K562 (cell line): Measurements from ENCODE around the gene ATG10. TPM values are rescaled to one million over a fixed set of nuclear protein-coding genes. Genes with fewer than 3 reads are reported as not detected.

Experiments used
- ATAC-seq: fragments of 200-7000 bp; cut with Tn5 transposase; 3 replicates; pipeline ENCODE4 v1.9.1; 2020; ENCODE audit warnings: moderate library complexity
- BruUV-seq: library from RNA; stranded (reverse); fragments of 400-500 nt; replicated peaks from 2 replicates; lab custom pipeline; 2021; lab: Mats Ljungman, UMichigan
- CTCF ChIA-PET: fragments of 300-600 bp; formaldehyde crosslinking; extraction: SDS; loops from one replicate; lab custom pipeline; 2021; ENCODE audit warnings: low intra/inter-chr PET ratio; lab: Yijun Ruan, JAX
- POLR2A ChIA-PET: fragments of 300-600, 350-650 bp; sonication (Branson Sonifier 250); formaldehyde crosslinking; extraction: SDS; loops from one replicate; lab custom pipeline; 2021; ENCODE audit warnings: antibody characterized with exemption, inconsistent platforms; lab: Yijun Ruan, JAX
- DNase-seq, 4 experiments: peaks; one replicate each; pipeline versions ENCODE4 v3.0.0 to v3.0.0-alpha.2; 2011 to 2018; ENCODE audit warnings: low spot score in 3 of 4, mixed read lengths in 3 of 4; ENCODE audit errors: extremely low read depth in 1 of 4
- FAIRE-seq: peaks from 2 replicates; lab custom pipeline; 2011; peaks lifted over from hg19 to GRCh38; lab: Jason Lieb, UNC
- H2AFZ ChIP-seq: 2 replicates; pipeline ENCODE4 v1.6.0; 2011; ENCODE audit warnings: low read depth, low read length, control low read depth, inconsistent platforms
- H3K27ac ChIP-seq: fragments of 200-600 bp; 3 replicates; pipeline ENCODE4 v1.8.0; 2011; ENCODE audit warnings: low read depth, mild to moderate bottlenecking, control low read depth, inconsistent platforms, low read length, moderate library complexity, mixed read lengths; ENCODE audit errors: extremely low read depth
- H3K27me3 ChIP-seq, 2 experiments: fragments of 300-600 bp in 1 of 2; 2 replicates in 1 of 2; 3 replicates in 1 of 2; pipeline versions ENCODE4 v1.6.0 to v1.8.0; 2011; ENCODE audit warnings: inconsistent platforms in 2 of 2, low read length in 2 of 2, mild to moderate bottlenecking in 1 of 2, mixed read lengths in 1 of 2, moderate library complexity in 1 of 2; ENCODE audit not compliant: control insufficient read depth in 2 of 2, insufficient read depth in 2 of 2
- H3K36me3 ChIP-seq: fragments of 300-600 bp; 3 replicates; pipeline ENCODE4 v1.8.0; 2011; ENCODE audit warnings: mild to moderate bottlenecking, low read length, inconsistent platforms; ENCODE audit not compliant: control insufficient read depth, insufficient read depth
- H3K4me1 ChIP-seq, 2 experiments: fragments of 200-600 bp in 1 of 2; replicated peaks in 1 of 2; 2 replicates in 1 of 2; 3 replicates in 1 of 2; pipeline versions ENCODE4 v1.5.1 to v1.8.0; 2011; ENCODE audit warnings: inconsistent platforms in 2 of 2, low read length in 2 of 2, mild to moderate bottlenecking in 1 of 2, mixed read lengths in 1 of 2, moderate library complexity in 1 of 2; ENCODE audit not compliant: control insufficient read depth in 2 of 2, insufficient read depth in 2 of 2
- H3K4me2 ChIP-seq: 2 replicates; pipeline ENCODE4 v1.6.1; 2011; ENCODE audit warnings: low read length, control low read depth, inconsistent platforms, mixed read lengths; ENCODE audit not compliant: insufficient read depth
- H3K4me3 ChIP-seq: fragments of 200-600 bp; sonication (generic), shearing (Covaris generic); 2 replicates; pipeline ENCODE4 v1.5.1; 2016; ENCODE audit warnings: control low read depth, inconsistent platforms
- H3K79me2 ChIP-seq: fragments of 200-600 bp; 3 replicates; pipeline ENCODE4 v1.8.0; 2011; ENCODE audit warnings: low read length, inconsistent platforms; ENCODE audit not compliant: control insufficient read depth, insufficient read depth
- H3K9ac ChIP-seq, 2 experiments: 2 replicates each; pipeline versions ENCODE4 v1.6.0 to v1.6.1; 2011; ENCODE audit warnings: low read depth in 2 of 2, low read length in 2 of 2, control low read depth in 1 of 2, inconsistent platforms in 1 of 2, mild to moderate bottlenecking in 1 of 2, mixed read lengths in 1 of 2; ENCODE audit not compliant: insufficient read depth in 1 of 2
- H3K9me1 ChIP-seq: one replicate; pipeline ENCODE4 v1.6.0; 2011; ENCODE audit warnings: inconsistent platforms, mild to moderate bottlenecking, low read length, moderate library complexity; ENCODE audit not compliant: control insufficient read depth, insufficient read depth
- H3K9me3 ChIP-seq: replicated peaks from 2 replicates; pipeline ENCODE4 v1.5.1; 2011; ENCODE audit warnings: low read depth, low read length, inconsistent platforms; ENCODE audit not compliant: control insufficient read depth, insufficient read depth
- H4K20me1 ChIP-seq: replicated peaks from 2 replicates; pipeline ENCODE4 v1.6.1; 2011; ENCODE audit warnings: low read length, inconsistent platforms, mixed read lengths; ENCODE audit not compliant: control insufficient read depth, insufficient read depth
- FOXP4 ChIP-seq: sonication (generic); formaldehyde crosslinking; IDR thresholded peaks from 2 replicates; pipeline ENCODE4 v1.8.0; 2022; ENCODE audit warnings: mild to moderate bottlenecking, missing genetic modification reagents, borderline replicate concordance
- GATA2 ChIP-seq: sonication (generic); formaldehyde crosslinking; IDR thresholded peaks from 2 replicates; pipeline ENCODE4 v1.4.0; 2020; ENCODE audit warnings: mild to moderate bottlenecking, missing genetic modification reagents
- NCOR1 ChIP-seq: fragments of 450-650 bp; IDR thresholded peaks from 2 replicates; pipeline ENCODE4 v1.6.1; 2016; ENCODE audit warnings: mild to moderate bottlenecking, moderate library complexity
- NR1H2 ChIP-seq: sonication (generic); formaldehyde crosslinking; IDR thresholded peaks from 2 replicates; pipeline ENCODE4 v1.4.0; 2020; ENCODE audit warnings: mild to moderate bottlenecking, missing genetic modification reagents
- POU5F1 ChIP-seq: fragments of 150-350 bp; IDR thresholded peaks from 2 replicates; pipeline ENCODE4 v1.6.1; 2014; ENCODE audit warnings: borderline replicate concordance, low read length, low read depth, mild to moderate bottlenecking; ENCODE audit not compliant: partially characterized antibody
- PRMT5 ChIP-seq: sonication (generic); formaldehyde crosslinking; IDR thresholded peaks from 2 replicates; pipeline ENCODE4 v1.5.0; 2020; ENCODE audit warnings: missing genetic modification reagents
- SMARCA5 ChIP-seq: fragments of 450-650 bp; IDR thresholded peaks from 2 replicates; pipeline ENCODE4 v1.6.1; 2016
- TAF9B ChIP-seq: fragments of 450-650 bp; IDR thresholded peaks from 2 replicates; pipeline ENCODE4 v1.6.1; 2018; ENCODE audit warnings: mild to moderate bottlenecking; ENCODE audit not compliant: partially characterized antibody
- TCF7 ChIP-seq: sonication (generic); IDR thresholded peaks from 2 replicates; pipeline ENCODE4 v1.6.1; 2016; ENCODE audit warnings: antibody characterized with exemption, borderline replicate concordance
- ZNF23 ChIP-seq: fragments of 250-450 bp; sonication (Bioruptor Pico); IDR thresholded peaks from 2 replicates; pipeline ENCODE4 v1.4.0; 2020; ENCODE audit warnings: mild to moderate bottlenecking
- WGBS: fragments of 100-300 bp; shearing (Covaris generic); methylation state at CpG from one replicate; pipeline ENCODE4 v1.1.6; 2016; ENCODE audit warnings: low coverage, mixed read lengths; ENCODE audit not compliant: insufficient coverage; ENCODE audit errors: missing lambda C conversion rate; 5-methylcytosine and 5-hydroxymethylcytosine counted together
- in situ Hi-C: fragments of 300-500 bp; cut with MboI; formaldehyde crosslinking; loops from 4 replicates; pipeline ENCODE4 v1.15.0; 2018; ENCODE audit warnings: inconsistent platforms, mixed read lengths
- intact Hi-C: fragments of 100-400 bp; cut with micrococcal nuclease; formaldehyde crosslinking; loops from 2 replicates; pipeline ENCODE4 v1.14.2; 2022
- polyA plus RNA-seq, 8 experiments: library from polyadenylated mRNA; depleted of rRNA in 4 of 8; stranded (reverse) in 5 of 8; unstranded in 3 of 8; fragments of >200 nt; fragmentation: Nextera tagmentation in 2 of 8; fragmentation: Illumina TruSeq in 1 of 8; extraction: Ambion mirVana in 2 of 8; extraction: Trizol in 1 of 8; gene quantifications; 2 replicates each; pipeline versions ENCODE4 v1.2.1 to v1.2.3, GENCODE V29; 2011 to 2014; ENCODE audit warnings: inconsistent platforms in 1 of 8, missing spikeins in 1 of 8
- total RNA-seq, 7 experiments: library from RNA; depleted of rRNA in 6 of 7; stranded (reverse); fragments of >200 nt in 6 of 7; fragmentation: Illumina TruSeq in 2 of 7; extraction: Trizol in 2 of 7; gene quantifications; 2 replicates each; pipeline versions ENCODE4 v1.2.1 to v1.2.3, GENCODE V29; 2011 to 2021; ENCODE audit warnings: low replicate concordance in 1 of 7
- TF ChIP-seq, protein P1 (sequence below): sonication (generic); formaldehyde crosslinking; IDR thresholded peaks from 2 replicates; pipeline ENCODE4 v1.8.1; 2022; ENCODE audit warnings: missing genetic modification reagents
- TF ChIP-seq, protein P2 (sequence below): fragments of 250-450 bp; sonication (Bioruptor Pico); IDR thresholded peaks from 2 replicates; pipeline ENCODE4 v1.8.0; 2022; ENCODE audit warnings: inconsistent platforms

ATG10 gene
- total and polyA plus RNA-seq, 9 of the 15 experiments (the other 6 are each of a cell fraction or from before 2014, with no cell fraction given), result 7.0 to 18.8 (median 14.6) TPM

DNA sequence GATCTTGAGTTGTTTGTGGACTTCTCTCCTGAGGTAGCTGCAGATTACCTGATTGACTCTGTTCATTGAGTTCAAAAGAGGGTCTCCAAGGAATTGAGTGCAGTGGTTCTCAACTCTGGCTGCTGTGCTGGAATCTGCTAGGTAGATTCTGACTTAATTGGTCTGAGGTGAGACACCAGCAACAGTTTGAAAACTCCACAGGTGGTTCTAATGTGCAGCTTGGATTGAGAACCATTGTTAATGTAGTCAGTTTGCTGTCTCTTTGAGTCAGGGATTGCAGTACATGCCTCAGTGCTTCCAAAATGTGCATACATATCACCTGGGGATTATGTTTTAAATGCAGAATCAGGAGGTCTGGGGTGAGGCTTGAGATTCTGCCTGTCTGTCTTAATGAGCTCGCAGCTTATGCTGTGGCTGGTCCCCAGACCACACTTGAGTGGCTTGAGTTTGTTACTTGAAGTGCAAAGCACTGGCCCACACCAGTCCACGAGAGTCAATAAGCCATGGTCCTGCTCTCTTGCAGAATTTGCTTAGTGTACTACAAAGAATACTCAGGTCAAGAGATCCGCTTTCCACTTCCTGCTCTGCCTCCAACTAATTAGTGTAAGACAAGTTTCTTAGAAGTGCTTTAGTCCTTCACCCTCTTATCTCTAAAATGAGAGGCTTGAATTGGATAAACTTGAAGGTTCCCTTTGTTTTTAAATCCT, 82.3 kb downstream of the ATG10 start:
- peak overlapping the region; percentile 46; the same call in 1 of the 3 replicates for H3K27ac ChIP-seq
- no peak for FAIRE-seq
- peaks cover 3 to 14% of the 10 kb centered on the region in 2 experiments; a peak in 4 of 5 replicates for H3K4me1 ChIP-seq
- H3K9ac ChIP-seq, result peak overlapping the region in 1 of 2 experiments; percentile 47; a peak in 1 of 4 replicates
- 33% methylated on average over 3 of the region's 3 CpGs for WGBS
- CTCF ChIA-PET, result no interaction called here
- no peaks in the 10 kb centered on the region for H3K36me3 ChIP-seq
- H3K4me2 ChIP-seq, result peak overlapping the region; percentile 35; the same call in 1 of the 2 replicates
- H2AFZ ChIP-seq, result peak overlapping the region; percentile 67; the same call in 1 of the 2 replicates
- no TSS peak for BruUV-seq
- peak; percentile 71 for ATAC-seq
- H4K20me1 ChIP-seq, result no peaks in the 10 kb centered on the region
- H3K79me2 ChIP-seq, result no peaks in the 10 kb centered on the region; the same call in 2 of the 3 replicates
- intact Hi-C loops (no loop called here), in situ Hi-C loops (no loop called here)
- H3K27me3 ChIP-seq, result no peaks in the 10 kb centered on the region
- peak in 1 of 4 experiments; percentile 26 for DNase-seq
- TF ChIP-seq TAF9B (no peak), NCOR1 (no peak), ZNF23 (no peak), PRMT5 (CRISPR knock-in tag) (no peak), TCF7 (no peak), FOXP4 (no peak), NR1H2 (CRISPR knock-in tag) (no peak), POU5F1 (no peak), GATA2 (CRISPR knock-in tag) (no peak), SMARCA5 (no peak)
- TF ChIP-seq, protein P1, sequence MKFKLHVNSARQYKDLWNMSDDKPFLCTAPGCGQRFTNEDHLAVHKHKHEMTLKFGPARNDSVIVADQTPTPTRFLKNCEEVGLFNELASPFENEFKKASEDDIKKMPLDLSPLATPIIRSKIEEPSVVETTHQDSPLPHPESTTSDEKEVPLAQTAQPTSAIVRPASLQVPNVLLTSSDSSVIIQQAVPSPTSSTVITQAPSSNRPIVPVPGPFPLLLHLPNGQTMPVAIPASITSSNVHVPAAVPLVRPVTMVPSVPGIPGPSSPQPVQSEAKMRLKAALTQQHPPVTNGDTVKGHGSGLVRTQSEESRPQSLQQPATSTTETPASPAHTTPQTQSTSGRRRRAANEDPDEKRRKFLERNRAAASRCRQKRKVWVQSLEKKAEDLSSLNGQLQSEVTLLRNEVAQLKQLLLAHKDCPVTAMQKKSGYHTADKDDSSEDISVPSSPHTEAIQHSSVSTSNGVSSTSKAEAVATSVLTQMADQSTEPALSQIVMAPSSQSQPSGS (CRISPR knock-in tag), result no peak
- TF ChIP-seq, protein P2, sequence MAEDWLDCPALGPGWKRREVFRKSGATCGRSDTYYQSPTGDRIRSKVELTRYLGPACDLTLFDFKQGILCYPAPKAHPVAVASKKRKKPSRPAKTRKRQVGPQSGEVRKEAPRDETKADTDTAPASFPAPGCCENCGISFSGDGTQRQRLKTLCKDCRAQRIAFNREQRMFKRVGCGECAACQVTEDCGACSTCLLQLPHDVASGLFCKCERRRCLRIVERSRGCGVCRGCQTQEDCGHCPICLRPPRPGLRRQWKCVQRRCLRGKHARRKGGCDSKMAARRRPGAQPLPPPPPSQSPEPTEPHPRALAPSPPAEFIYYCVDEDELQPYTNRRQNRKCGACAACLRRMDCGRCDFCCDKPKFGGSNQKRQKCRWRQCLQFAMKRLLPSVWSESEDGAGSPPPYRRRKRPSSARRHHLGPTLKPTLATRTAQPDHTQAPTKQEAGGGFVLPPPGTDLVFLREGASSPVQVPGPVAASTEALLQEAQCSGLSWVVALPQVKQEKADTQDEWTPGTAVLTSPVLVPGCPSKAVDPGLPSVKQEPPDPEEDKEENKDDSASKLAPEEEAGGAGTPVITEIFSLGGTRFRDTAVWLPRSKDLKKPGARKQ (CRISPR knock-in tag), result no peak
- H3K4me3 ChIP-seq, result no peak overlapping the region
- H3K9me1 ChIP-seq, result no peaks in the 10 kb centered on the region
- POLR2A ChIA-PET, result interaction anchor here (0.5 to 1.5 kb wide), 4 partner anchors 15 to 251 kb away, joined by 3 read pairs; no protein-coding TSS in a partner anchor
- H3K9me3 ChIP-seq, result no peaks in the 10 kb centered on the region
